HL-60/S4 (cell line): ENCODE measurements around the gene IL12RB2.
"Not testable (repeated sequence)": the region's sequence is repeated elsewhere in the genome, so short reads cannot be mapped to it uniquely, and the experiment has no call there.

ENCODE experiments used
- in situ Hi-C: fragments of 300-500 bp; cut with MboI; formaldehyde crosslinking; loops from 2 replicates; pipeline ENCODE4 v1.14.3; 2022; ENCODE audit warnings: low sequenced_read_pairs

IL12RB2 gene

GRCh38 chr1:67390041-67390887, 82.6 kb downstream of the IL12RB2 start:
- in situ Hi-C loops: no loop called here

- in situ Hi-C loops: no loop called here
Measured at GRCh38 chr1:67393240-67393639, 85.6 kb downstream of the IL12RB2 start.

- in situ Hi-C loops: no loop called here
Measured at GRCh38 chr1:67393737-67394136, 86.1 kb downstream of the IL12RB2 start.

- in situ Hi-C loops: no loop called here
Measured at GRCh38 chr1:67394548-67394947, 86.9 kb downstream of the IL12RB2 start.

GRCh38 chr1:67399199-67399993, 91.7 kb downstream of the IL12RB2 start:
- in situ Hi-C loops: no loop called here

GRCh38 chr1:67400029-67400786, 92.5 kb downstream of the IL12RB2 start:
- in situ Hi-C loops: not testable (repeated sequence)

GRCh38 chr1:67401443-67401842, 93.8 kb downstream of the IL12RB2 start:
- in situ Hi-C loops: no loop called here

GRCh38 chr1:67404212-67404620, 96.5 kb downstream of the IL12RB2 start:
- in situ Hi-C loops: no loop called here

GRCh38 chr1:67405473-67406245, 98.0 kb downstream of the IL12RB2 start:
- in situ Hi-C loops: no loop called here

- in situ Hi-C loops: no loop called here
Measured at GRCh38 chr1:67407498-67407897, 99.8 kb downstream of the IL12RB2 start.

GRCh38 chr1:67408148-67408547, 100.5 kb downstream of the IL12RB2 start:
- in situ Hi-C loops: no loop called here

GRCh38 chr1:67413101-67413500, 105.4 kb downstream of the IL12RB2 start:
- in situ Hi-C loops: not testable (repeated sequence)

- in situ Hi-C loops: no loop called here
Measured at GRCh38 chr1:67414574-67414973, 106.9 kb downstream of the IL12RB2 start.

- in situ Hi-C loops: no loop called here
Measured at GRCh38 chr1:67415041-67415440, 107.4 kb downstream of the IL12RB2 start.

- in situ Hi-C loops: not testable (repeated sequence)
Measured at GRCh38 chr1:67417733-67418132, 110.1 kb downstream of the IL12RB2 start.

- in situ Hi-C loops: no loop called here
Measured at GRCh38 chr1:67418839-67419586, 111.3 kb downstream of the IL12RB2 start.

GRCh38 chr1:67420835-67421492, 113.3 kb downstream of the IL12RB2 start:
- in situ Hi-C loops: no loop called here

- in situ Hi-C loops: no loop called here
Measured at GRCh38 chr1:67427465-67427864, 119.8 kb downstream of the IL12RB2 start.

- in situ Hi-C loops: no loop called here
Measured at GRCh38 chr1:67427947-67428346, 120.3 kb downstream of the IL12RB2 start.
